RWPE1 (cell line): ENCODE data around the gene FAM83D.
"Not testable (repeated sequence)": the region's sequence is repeated elsewhere in the genome, so short reads cannot be mapped to it uniquely, and the experiment has no call there.

Experiments used
- CTCF ChIA-PET: fragments of 350-600 bp; sonication (Branson Sonifier 250); formaldehyde crosslinking; extraction: SDS; loops from one replicate; lab custom pipeline; 2021; lab: Yijun Ruan, JAX
- POLR2A ChIA-PET: fragments of 400-600 bp; formaldehyde crosslinking; extraction: SDS; loops from one replicate; lab custom pipeline; 2020; ENCODE audit warnings: antibody characterized with exemption; ENCODE audit not compliant: low non-redundant PET; lab: Yijun Ruan, JAX
- DNase-seq: peaks from one replicate; pipeline ENCODE4 v3.0.0; 2012; ENCODE audit warnings: low spot score
- H3K27ac ChIP-seq: fragments of 450-650 bp; 2 replicates; pipeline ENCODE4 v1.5.1; 2017
- CTCF ChIP-seq: fragments of 450-650 bp; conservative IDR thresholded peaks from 2 replicates; pipeline ENCODE4 v1.5.1; 2017; ENCODE audit warnings: low read depth, mild to moderate bottlenecking

Gene FAM83D

GRCh38 chr20:38991814-38992704 is 65.8 kb downstream of the FAM83D start:
- no peak overlapping the region for H3K27ac ChIP-seq
- CTCF ChIA-PET = interaction anchor here (0.7 to 1.0 kb wide), 3 partner anchors 22 to 58 kb away, joined by 3 to 5 read pairs (median 4); no protein-coding TSS in a partner anchor
- no peak for TF ChIP-seq CTCF
- DNase-seq = no peak
- POLR2A ChIA-PET = no interaction called here

DNA sequence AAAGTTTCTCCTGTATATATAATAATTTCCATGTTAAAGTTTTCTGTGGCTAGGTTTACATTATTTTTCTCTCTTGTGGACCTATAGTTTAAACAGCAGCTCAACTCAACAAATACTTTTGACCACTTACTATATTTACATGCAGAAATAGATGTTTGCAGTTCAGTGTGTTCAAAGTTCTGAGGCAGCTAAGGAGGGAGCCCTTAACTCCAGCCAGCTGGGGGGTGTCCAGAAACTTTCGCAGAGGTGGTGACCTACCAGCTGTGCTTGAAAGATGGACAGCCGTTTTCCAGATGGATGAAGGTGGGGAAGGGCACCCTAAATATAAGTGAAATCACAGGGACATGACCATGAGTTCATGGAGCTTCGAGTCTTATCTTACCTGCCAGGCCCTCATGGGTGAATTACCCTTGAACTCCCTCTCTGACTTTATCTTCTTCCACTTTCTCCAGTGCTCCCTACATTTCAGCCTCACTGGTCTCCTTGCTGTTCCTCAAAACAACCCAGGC is 69.4 kb downstream of the FAM83D start:
- ChIA-PET POLR2A (no interaction called here), CTCF (interaction anchor here (1.1 kb wide), 1 partner anchor 11 kb away, joined by 5 read pairs; no protein-coding TSS in a partner anchor)
- H3K27ac ChIP-seq = no peak overlapping the region
- DNase-seq = no peak
- TF ChIP-seq CTCF = no peak

GRCh38 chr20:38996866-38997265 is 70.6 kb downstream of the FAM83D start:
- DNase-seq, H3K27ac ChIP-seq, POLR2A ChIA-PET, CTCF ChIA-PET: not testable (repeated sequence)

DNA sequence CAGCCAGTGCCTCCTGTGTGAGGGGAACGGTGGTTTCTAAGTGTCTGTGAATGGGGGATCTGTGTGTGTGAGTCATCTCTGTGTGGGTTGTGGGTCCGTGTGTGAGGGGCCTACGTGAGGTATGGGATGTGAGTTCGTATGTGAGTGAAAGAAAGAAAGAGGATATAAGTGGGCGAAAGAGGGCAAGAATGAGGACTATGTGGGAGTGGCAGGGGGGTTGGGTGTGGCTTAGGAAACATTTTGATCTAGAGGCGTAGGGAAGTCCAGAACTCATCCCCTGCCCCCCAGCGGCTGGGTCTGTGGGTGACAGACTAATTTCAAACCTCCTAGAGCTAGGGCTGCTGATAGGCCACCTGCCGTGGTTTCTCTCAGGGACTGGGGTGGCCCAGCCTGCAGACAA is 71.4 kb downstream of the FAM83D start:
- ChIA-PET POLR2A (no interaction called here), CTCF (interaction anchor here (0.8 kb wide), 1 partner anchor 47 kb away, joined by 3 read pairs; no protein-coding TSS in a partner anchor)
- no peak overlapping the region for H3K27ac ChIP-seq
- DNase-seq = no peak
- TF ChIP-seq CTCF = no peak

GRCh38 chr20:38999217-38999616 is 73.0 kb downstream of the FAM83D start:
- no peak overlapping the region for H3K27ac ChIP-seq
- DNase-seq = no peak
- ChIA-PET POLR2A (no interaction called here), CTCF (no interaction called here)
- TF ChIP-seq CTCF = no peak

- no peak overlapping the region for H3K27ac ChIP-seq
- no peak for DNase-seq
- ChIA-PET CTCF (interaction anchor here (0.6 to 1.1 kb wide), 3 partner anchors 48 to 555 kb away, joined by 3 to 4 read pairs (median 3); no protein-coding TSS in a partner anchor), POLR2A (no interaction called here)
- no peak for TF ChIP-seq CTCF
Measured at GRCh38 chr20:38999965-39000910, 74.0 kb downstream of the FAM83D start.
